Sciatic nerve (tissue), 2 donors: ENCODE data around the gene TBC1D22A. TPM values are rescaled to one million over a fixed set of nuclear protein-coding genes. Genes with fewer than 3 reads are reported as not detected.

Experiments used
- ATAC-seq: fragments of 200-7000 bp; cut with Tn5 transposase; one replicate; pipeline ENCODE4 v1.9.1; 2020; ENCODE audit warnings: mild to moderate bottlenecking, moderate library complexity
- DNase-seq: peaks from one replicate; pipeline ENCODE4 v3.0.0-alpha.2; 2020; ENCODE audit warnings: low spot score
- intact Hi-C: fragments of 100-400 bp; cut with DNase I; formaldehyde crosslinking; loops from one replicate; pipeline ENCODE4 v1.14.2; 2022
- total RNA-seq: library from RNA; stranded (reverse); fragmentation: NEBNext Ultra II Directional; extraction: Animal tissue kit (Norgen Biotek cat#: 25700); gene quantifications from one replicate; pipeline ENCODE4 v1.2.1, GENCODE V29; 2021
- donor health status: DM: no; HTN: no; CAD: no.
- donor health status: DM: no; HTN: no; CAD: no.

The TBC1D22A gene
- total RNA-seq, 1 donor from 2014 or later = 36.3 TPM

DNA sequence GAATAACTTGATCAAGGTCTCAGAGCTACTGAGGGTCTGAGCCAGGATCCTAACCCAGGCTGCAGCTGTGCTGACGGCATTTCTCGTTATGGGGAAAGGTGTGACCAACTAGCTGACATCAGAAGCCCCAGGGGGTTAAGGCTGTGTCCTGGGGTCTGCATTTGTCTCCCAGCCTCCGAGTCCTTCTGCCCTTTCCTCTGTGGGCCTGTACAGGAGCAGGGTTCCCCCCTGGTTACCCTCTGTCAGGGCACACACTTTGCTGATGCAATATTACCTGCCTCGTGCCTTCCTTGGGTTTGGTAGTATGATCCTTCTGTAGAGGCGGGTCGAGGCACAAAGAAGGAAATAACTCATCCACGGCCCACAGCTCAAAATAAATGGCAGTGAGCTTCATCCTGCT, 183.0 kb downstream of the TBC1D22A start:
- ATAC-seq = no peak
- intact Hi-C loops = no loop called here
- DNase-seq = no peak

GRCh38 chr22:46946383-46946962, 184.0 kb downstream of the TBC1D22A start:
- intact Hi-C loops = no loop called here
- ATAC-seq (no peak), DNase-seq (no peak)

DNA sequence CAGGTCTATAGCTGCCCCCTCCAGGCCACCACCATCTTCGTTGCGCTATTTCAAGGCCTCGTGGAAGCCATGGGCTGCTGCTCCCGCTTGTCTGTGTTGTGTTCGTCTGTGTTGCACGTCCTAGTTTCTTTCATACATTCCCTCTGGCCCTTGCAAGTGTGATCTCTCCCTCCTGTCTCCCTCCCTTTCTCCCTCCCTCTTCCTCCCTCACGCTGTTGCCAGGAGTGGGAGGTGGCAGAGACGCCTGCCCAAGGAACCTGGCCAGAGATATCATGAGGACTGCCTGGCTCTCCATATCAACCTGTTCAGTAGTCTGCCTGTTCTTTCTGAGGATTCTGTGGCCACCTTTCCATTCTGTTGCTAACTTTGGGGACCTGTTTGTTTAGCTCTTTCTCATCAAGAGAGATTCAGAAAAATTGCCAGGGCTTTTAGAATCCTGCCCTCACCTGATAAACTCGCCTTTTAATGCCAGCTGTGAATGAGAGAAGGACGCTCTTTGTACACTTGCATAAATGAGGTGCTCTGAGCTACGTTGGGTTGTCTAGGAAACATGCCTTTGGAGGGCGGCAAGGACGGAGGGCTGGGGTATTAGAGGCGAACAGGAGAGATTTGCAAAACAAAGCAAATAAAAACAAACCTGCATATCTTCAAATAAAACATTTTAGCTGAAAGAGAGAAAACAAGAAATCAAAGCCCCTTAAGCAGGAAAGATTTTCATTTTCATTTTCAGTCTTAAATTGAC, 185.2 kb downstream of the TBC1D22A start:
- intact Hi-C loops = no loop called here
- no peak for DNase-seq
- no peak for ATAC-seq

- no peak for DNase-seq
- intact Hi-C loops = no loop called here
- ATAC-seq = no peak
These were observed 186.1 kb downstream of the TBC1D22A start for GRCh38 chr22:46948411-46949144.

DNA sequence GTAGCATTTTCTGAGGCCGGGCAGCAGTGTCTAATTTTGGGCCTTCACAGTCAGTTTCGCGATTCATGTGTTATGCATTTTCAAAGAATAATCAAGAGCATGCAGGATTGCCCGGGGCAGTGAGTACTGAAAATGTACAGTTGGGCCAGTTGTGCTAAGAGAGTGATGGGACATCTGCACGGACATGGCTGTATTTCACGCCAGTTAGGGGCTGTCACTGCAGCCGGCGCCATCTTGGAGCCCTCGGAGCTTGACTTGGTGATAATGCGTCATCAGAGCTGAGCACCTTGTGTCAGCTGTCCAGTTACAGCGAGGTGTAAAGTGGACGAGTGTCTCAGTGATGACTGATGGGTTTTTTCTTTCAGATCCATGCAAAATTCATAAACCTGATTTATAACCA, 188.9 kb downstream of the TBC1D22A start:
- intact Hi-C loops = no loop called here
- DNase-seq (no peak), ATAC-seq (no peak)

GRCh38 chr22:46951973-46952372, 189.5 kb downstream of the TBC1D22A start:
- no peak for DNase-seq
- no peak for ATAC-seq
- intact Hi-C loops = no loop called here

DNA sequence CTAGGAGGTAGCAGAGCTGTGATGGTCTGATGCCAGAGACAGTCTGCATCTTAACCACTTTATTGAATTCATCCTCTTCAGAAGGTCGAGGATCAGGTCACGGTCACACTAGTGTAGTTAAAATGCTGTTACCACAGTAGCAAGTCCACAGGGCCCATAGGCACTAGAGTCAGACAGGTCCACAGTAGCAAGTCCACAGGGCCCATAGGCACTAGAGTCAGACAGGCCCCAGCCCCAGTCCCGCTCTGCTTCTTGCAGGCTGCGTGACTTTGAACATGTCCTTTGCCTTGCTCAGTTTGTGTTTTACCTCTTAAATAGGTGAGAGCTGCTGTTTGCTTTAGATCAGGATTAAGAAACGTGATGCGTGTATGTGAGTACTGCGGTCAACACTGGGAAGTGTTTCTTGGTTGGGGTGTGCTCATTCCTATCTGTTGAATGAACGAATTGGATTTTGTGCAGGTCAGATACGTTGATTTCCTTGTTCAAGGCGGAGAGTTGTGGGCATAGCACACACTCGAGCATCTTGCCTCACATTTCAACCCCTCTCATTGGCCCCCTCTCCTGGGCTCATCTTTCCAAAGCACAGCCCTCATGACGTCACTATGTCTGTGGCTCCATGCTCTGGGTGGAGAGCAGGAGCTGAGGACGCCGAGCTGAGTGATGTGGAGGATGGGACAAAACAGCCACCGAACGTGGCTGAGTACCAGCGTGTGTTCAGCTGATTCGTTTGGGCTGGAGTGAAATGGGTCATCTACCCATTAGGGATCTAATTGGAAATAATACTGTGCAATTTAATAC, 191.7 kb downstream of the TBC1D22A start:
- ATAC-seq = no peak
- intact Hi-C loops = no loop called here
- no peak for DNase-seq

- DNase-seq (no peak), ATAC-seq (no peak)
- intact Hi-C loops = no loop called here
These were observed 192.3 kb downstream of the TBC1D22A start for GRCh38 chr22:46954781-46955180.

DNA sequence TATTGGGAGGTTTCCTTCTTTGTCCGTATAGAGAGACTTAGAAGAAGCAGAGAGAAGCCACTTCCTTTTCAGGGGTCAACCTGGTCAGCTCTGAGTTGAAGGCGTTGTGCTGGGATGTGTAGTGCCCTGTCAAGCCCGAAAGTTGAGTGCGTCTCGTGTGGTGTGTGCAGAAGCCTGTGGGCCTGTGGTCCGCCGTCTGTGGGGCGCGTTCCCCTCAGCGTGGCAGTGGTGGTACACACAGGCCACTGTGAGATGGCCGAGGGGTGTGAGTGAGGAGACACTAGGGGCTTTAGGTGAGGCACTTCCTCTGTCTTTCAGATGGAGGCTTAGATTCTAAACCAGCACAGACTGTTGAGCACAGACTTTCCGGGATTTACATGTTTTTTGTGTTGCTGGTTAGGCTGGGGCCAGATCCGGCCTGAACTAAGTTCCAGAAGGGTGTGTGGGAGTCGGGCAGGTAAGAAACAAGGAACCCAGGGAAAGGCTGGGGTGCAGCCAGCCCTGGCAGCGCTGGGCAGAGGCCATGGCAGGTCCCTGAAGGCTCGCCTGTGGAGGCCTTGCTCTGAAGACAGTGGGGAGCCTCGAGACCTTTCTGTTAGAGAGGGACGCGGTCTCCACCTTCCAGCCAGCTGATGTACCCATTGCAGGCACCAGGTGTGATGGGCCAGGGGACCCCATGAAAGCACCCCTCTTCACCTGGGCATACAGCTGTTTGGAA, 194.2 kb downstream of the TBC1D22A start:
- intact Hi-C loops = no loop called here
- DNase-seq = no peak
- no peak for ATAC-seq

- intact Hi-C loops = no loop called here
- no peak for DNase-seq
- no peak for ATAC-seq
These were observed 195.1 kb downstream of the TBC1D22A start for GRCh38 chr22:46957521-46957920.

GRCh38 chr22:46958191-46958590, 195.7 kb downstream of the TBC1D22A start:
- DNase-seq = no peak

DNA sequence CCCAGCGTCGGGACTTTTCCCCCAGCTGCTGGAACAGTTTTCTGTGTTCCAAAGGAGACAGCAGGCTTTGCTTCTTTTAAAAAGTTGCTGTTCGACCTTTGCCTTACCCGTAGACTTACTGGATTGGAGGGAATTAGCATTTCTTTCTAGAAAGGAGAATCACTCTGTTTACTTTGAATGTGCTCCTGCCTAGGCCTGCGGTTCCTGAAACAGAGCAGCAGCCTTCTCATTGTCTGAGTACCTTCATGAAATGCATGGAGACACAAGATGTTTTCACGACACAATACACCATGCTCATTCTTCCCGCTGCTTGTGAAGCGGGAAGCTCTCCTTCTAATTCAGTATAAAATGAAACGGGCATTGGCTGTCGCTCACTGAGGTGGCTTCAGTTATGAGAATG, 196.2 kb downstream of the TBC1D22A start:
- ATAC-seq (no peak), DNase-seq (no peak)
- intact Hi-C loops = no loop called here

More at GRCh38 chr22:46958191-46958590, 195.7 kb downstream of the TBC1D22A start:
- intact Hi-C loops = no loop called here
- ATAC-seq = no peak

DNA sequence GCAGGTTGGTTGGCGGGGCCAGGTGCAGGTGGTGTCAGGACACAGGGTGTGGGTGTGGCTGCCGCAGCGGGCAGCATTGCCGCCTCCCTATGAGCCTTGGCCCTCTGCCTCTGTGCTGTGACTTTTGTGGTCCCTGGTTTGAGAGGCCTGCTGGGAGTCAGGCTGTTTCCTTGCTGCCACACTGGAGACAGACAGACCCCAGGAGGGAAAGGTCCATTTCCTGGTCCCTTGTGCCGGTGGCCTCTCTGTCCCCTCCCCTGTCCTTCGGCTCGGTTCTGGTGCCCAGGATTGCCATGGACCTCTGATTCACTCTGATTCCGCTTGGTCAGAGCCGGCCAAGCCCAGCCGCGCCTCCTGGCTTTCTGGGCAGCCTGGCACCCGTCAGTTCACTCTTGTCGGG, 196.9 kb downstream of the TBC1D22A start:
- intact Hi-C loops = no loop called here
- no peak for DNase-seq
- ATAC-seq = no peak

- DNase-seq (no peak), ATAC-seq (no peak)
- intact Hi-C loops = no loop called here
These were observed 199.3 kb downstream of the TBC1D22A start for GRCh38 chr22:46961591-46962295.

- ATAC-seq = no peak
- DNase-seq = no peak
- intact Hi-C loops = no loop called here
These were observed 200.0 kb downstream of the TBC1D22A start for GRCh38 chr22:46962406-46962805.

GRCh38 chr22:46963672-46964545, 201.5 kb downstream of the TBC1D22A start:
- intact Hi-C loops = no loop called here
- no peak for DNase-seq
- ATAC-seq = no peak

GRCh38 chr22:46964773-46965550, 202.5 kb downstream of the TBC1D22A start:
- ATAC-seq (no peak), DNase-seq (no peak)
- intact Hi-C loops = no loop called here
